Aorta (tissue), 5 donors: ENCODE results near the gene KIFC1. TPM values are rescaled to one million over a fixed set of nuclear protein-coding genes. Genes with fewer than 3 reads are reported as not detected.
"Not testable (repeated sequence)": the region's sequence is repeated elsewhere in the genome, so short reads cannot be mapped to it uniquely, and the experiment has no call there.

ENCODE experiments used
- ATAC-seq: fragments of 200-7000 bp; cut with Tn5 transposase; one replicate; pipeline ENCODE4 v1.9.1; 2022; ENCODE audit warnings: moderate library complexity; ENCODE audit not compliant: low FRiP score
- DNase-seq, 2 donors: peaks; one replicate each; pipeline ENCODE4 v3.0.0-alpha.2; 2020
- H3K27ac ChIP-seq, 2 donors: one replicate each; pipeline ENCODE4 v1.5.1; 2013; ENCODE audit warnings: low read length in 2 of 2, mild to moderate bottlenecking in 2 of 2, moderate library complexity in 2 of 2, control low read depth in 1 of 2, inconsistent platforms in 1 of 2, low read depth in 1 of 2
- H3K27me3 ChIP-seq, 2 donors: one replicate each; pipeline ENCODE4 v1.6.1; 2013; ENCODE audit warnings: control low read depth in 1 of 2, low read length in 1 of 2, mild to moderate bottlenecking in 1 of 2, moderate library complexity in 1 of 2; ENCODE audit not compliant: insufficient read depth in 2 of 2, control insufficient read depth in 1 of 2
- H3K36me3 ChIP-seq, 2 donors: one replicate each; pipeline ENCODE4 v1.6.1; 2013; ENCODE audit warnings: control low read depth in 1 of 2, low read length in 1 of 2, mild to moderate bottlenecking in 1 of 2; ENCODE audit not compliant: insufficient read depth in 2 of 2, control insufficient read depth in 1 of 2
- H3K4me1 ChIP-seq, 2 donors: one replicate each; pipeline ENCODE4 v1.6.1; 2013; ENCODE audit warnings: low read length in 2 of 2, control low read depth in 1 of 2, mild to moderate bottlenecking in 1 of 2, moderate library complexity in 1 of 2; ENCODE audit not compliant: insufficient read depth in 2 of 2, control insufficient read depth in 1 of 2
- H3K4me3 ChIP-seq, 2 donors: one replicate each; pipeline ENCODE4 v1.5.1; 2013; ENCODE audit warnings: low read length in 2 of 2, control low read depth in 1 of 2, mild to moderate bottlenecking in 1 of 2
- H3K9me3 ChIP-seq: one replicate; pipeline ENCODE4 v1.6.1; 2013; ENCODE audit warnings: mild to moderate bottlenecking, low read length; ENCODE audit not compliant: control insufficient read depth
- WGBS, 2 donors: extraction: QIAGEN DNeasy Blood & Tissue Kit; methylation state at CpG; one replicate each; pipeline ENCODE4 v1.1.7; 2013; 5-methylcytosine and 5-hydroxymethylcytosine counted together
- intact Hi-C, 2 donors: fragments of 100-400 bp; cut with DNase I; formaldehyde crosslinking; loops; one replicate each; pipeline versions ENCODE4 v1.14.2 to v1.15.0; 2022
- polyA plus RNA-seq, 2 donors: library from polyadenylated mRNA; stranded (reverse); fragments of 200-250 nt; gene quantifications; one replicate each; pipeline ENCODE4 v1.2.3, GENCODE V29; 2013
- total RNA-seq, 2 donors: library from RNA; stranded (reverse); fragmentation: NEBNext Ultra II Directional; extraction: Animal tissue kit (Norgen Biotek cat#: 25700); gene quantifications; one replicate each; pipeline ENCODE4 v1.2.1, GENCODE V29; 2021
- donor health status: healthy with polysubstance abuse.
- donor health status: Bipolar disorder and iron deficiency.
- donor health status: DM: no; HTN: no; CAD: no.
- donor health status: DM: no; HTN: no; CAD: no.
- donor health status: DM: yes; HTN: yes; CAD: no.

The KIFC1 gene
- total and polyA plus RNA-seq, 4 donors, result 1.3 to 2.0 (median 1.5) TPM; not detected in 1

GRCh38 chr6:33371901-33372300 is 19.7 kb upstream of the KIFC1 start:
- DNase-seq, ATAC-seq, intact Hi-C loops, H3K4me1 ChIP-seq, H3K27me3 ChIP-seq, H3K4me3 ChIP-seq, H3K9me3 ChIP-seq, H3K27ac ChIP-seq, H3K36me3 ChIP-seq: not testable (repeated sequence)
- WGBS, 2 donors, result 90 to 92% methylated on average over 8 of the region's 8 CpGs

- no peaks in the 10 kb centered on the region for H3K36me3 ChIP-seq
- no peak overlapping the region for H3K4me3 ChIP-seq
- no peak for DNase-seq
- no peak for ATAC-seq
- 63 to 66% methylated on average over 5 of the region's 5 CpGs for WGBS, 2 donors
- no peak overlapping the region for H3K27ac ChIP-seq
- intact Hi-C loops, result no loop called here
- no peaks in the 10 kb centered on the region for H3K9me3 ChIP-seq
- no peaks in the 10 kb centered on the region for H3K4me1 ChIP-seq
- no peaks in the 10 kb centered on the region for H3K27me3 ChIP-seq
Observed at GRCh38 chr6:33372526-33373123, 19.0 kb upstream of the KIFC1 start.

- Histone ChIP-seq H3K27ac (no peak overlapping the region), H3K9me3 (no peaks in the 10 kb centered on the region), H3K4me3 (no peak overlapping the region), H3K4me1 (no peaks in the 10 kb centered on the region), H3K27me3 (no peaks in the 10 kb centered on the region), H3K36me3 (no peaks in the 10 kb centered on the region)
- no peak for ATAC-seq
- intact Hi-C loops, result no loop called here
- DNase-seq, result no peak
- 65 to 66% methylated on average over 8 of the region's 8 CpGs for WGBS, 2 donors
Observed at GRCh38 chr6:33373960-33374910, 17.4 kb upstream of the KIFC1 start.

- H3K27me3 ChIP-seq, result no peaks in the 10 kb centered on the region
- no peaks in the 10 kb centered on the region for H3K4me1 ChIP-seq
- DNase-seq (peak in 1 of 2 donors; percentile 86), ATAC-seq (peak; percentile 91)
- no peaks in the 10 kb centered on the region for H3K9me3 ChIP-seq
- H3K4me3 ChIP-seq, result no peak overlapping the region
- H3K27ac ChIP-seq, result peak overlapping the region in 1 of 2 donors; percentile 33
- 5 to 6% methylated on average over 9 of the region's 9 CpGs for WGBS, 2 donors
- H3K36me3 ChIP-seq, result no peaks in the 10 kb centered on the region
- intact Hi-C loops, result no loop called here
Observed at GRCh38 chr6:33375143-33375671, 16.4 kb upstream of the KIFC1 start.

- H3K36me3 ChIP-seq, result no peaks in the 10 kb centered on the region
- no peaks in the 10 kb centered on the region for H3K27me3 ChIP-seq
- H3K9me3 ChIP-seq, result no peaks in the 10 kb centered on the region
- H3K27ac ChIP-seq, result no peak overlapping the region
- no peaks in the 10 kb centered on the region for H3K4me1 ChIP-seq
- DNase-seq, result no peak
- 21 to 43% methylated on average over 4 of the region's 4 CpGs for WGBS, 2 donors
- no peak overlapping the region for H3K4me3 ChIP-seq
- ATAC-seq, result no peak
- intact Hi-C loops, result no loop called here
Observed at GRCh38 chr6:33377171-33377570, 14.5 kb upstream of the KIFC1 start.

- H3K36me3 ChIP-seq, H3K4me3 ChIP-seq, H3K27ac ChIP-seq, intact Hi-C loops, H3K27me3 ChIP-seq, DNase-seq, ATAC-seq, H3K9me3 ChIP-seq, H3K4me1 ChIP-seq: not testable (repeated sequence)
- 93 to 94% methylated on average over 10 of the region's 10 CpGs for WGBS, 2 donors
Observed at GRCh38 chr6:33379184-33379583, 12.4 kb upstream of the KIFC1 start.

- intact Hi-C loops, result no loop called here
- Histone ChIP-seq H3K4me1 (no peaks in the 10 kb centered on the region), H3K36me3 (no peaks in the 10 kb centered on the region), H3K27me3 (no peaks in the 10 kb centered on the region), H3K27ac (no peak overlapping the region), H3K4me3 (no peak overlapping the region), H3K9me3 (no peaks in the 10 kb centered on the region)
- 87 to 90% methylated on average over 2 of the region's 2 CpGs for WGBS, 2 donors
- ATAC-seq (no peak), DNase-seq (no peak)
Observed at GRCh38 chr6:33380272-33380981, 11.2 kb upstream of the KIFC1 start.

- Histone ChIP-seq H3K27me3 (no peaks in the 10 kb centered on the region), H3K27ac (no peak overlapping the region), H3K9me3 (no peaks in the 10 kb centered on the region), H3K4me3 (no peak overlapping the region), H3K4me1 (no peaks in the 10 kb centered on the region), H3K36me3 (no peaks in the 10 kb centered on the region)
- intact Hi-C loops, result no loop called here
- 73 to 74% methylated on average over 10 of the region's 10 CpGs for WGBS, 2 donors
- DNase-seq (no peak), ATAC-seq (no peak)
Observed at GRCh38 chr6:33383427-33384185, 8.0 kb upstream of the KIFC1 start.
